ENCODE measurements around the gene DAW1. TPM values are rescaled to one million over a fixed set of nuclear protein-coding genes. Genes with fewer than 3 reads are reported as not detected.
"Not testable (repeated sequence)": the region's sequence is repeated elsewhere in the genome, so short reads cannot be mapped to it uniquely, and the experiment has no call there.

DAW1 gene
- total and polyA plus RNA-seq, 8 donors = 0.70 to 7.7 (median 3.0) TPM

GRCh38 chr2:227834916-227835650 lies 36.3 kb upstream of the DAW1 start:
- Histone ChIP-seq H3K9me3 (no peaks in the 10 kb centered on the region), H3K27ac (no peak overlapping the region)
- intact Hi-C loops (cut with DNase I) = no loop called here

GRCh38 chr2:227839339-227840129 lies 31.9 kb upstream of the DAW1 start:
- H3K36me3 ChIP-seq; H3K9me3 ChIP-seq; intact Hi-C loops (cut with DNase I); H3K4me3 ChIP-seq; ATAC-seq; DNase-seq; H3K4me1 ChIP-seq; H3K27me3 ChIP-seq; H3K27ac ChIP-seq: not testable (repeated sequence)

More at GRCh38 chr2:227834916-227835650, 36.3 kb upstream of the DAW1 start:
- DNase-seq (no peak), ATAC-seq (no peak)
- no peak for TF ChIP-seq CTCF (IDR thresholded peaks at IDR 0.05)
- Histone ChIP-seq H3K4me1 (peaks cover 0 to 3% of the 10 kb centered on the region in 2 donors), H3K4me3 (no peak overlapping the region), H3K36me3 (no peaks in the 10 kb centered on the region), H3K27me3 (no peaks in the 10 kb centered on the region)

- Histone ChIP-seq H3K9me3 (no peaks in the 10 kb centered on the region), H3K27me3 (no peaks in the 10 kb centered on the region), H3K36me3 (no peaks in the 10 kb centered on the region), H3K4me1 (no peaks in the 10 kb centered on the region), H3K4me3 (no peak overlapping the region), H3K27ac (no peak overlapping the region)
- ATAC-seq = no peak
- intact Hi-C loops (cut with DNase I) = no loop called here
- DNase-seq = no peak
- no peak for TF ChIP-seq CTCF (IDR thresholded peaks at IDR 0.05)
These were observed 24.6 kb upstream of the DAW1 start for GRCh38 chr2:227846831-227847230.

- Histone ChIP-seq H3K27ac (peak overlapping the region; percentile 5 to 26), H3K36me3 (no peaks in the 10 kb centered on the region), H3K4me1 (no peaks in the 10 kb centered on the region), H3K4me3 (no peak overlapping the region), H3K9me3 (no peaks in the 10 kb centered on the region), H3K27me3 (no peaks in the 10 kb centered on the region)
- ATAC-seq (peak; percentile 30), DNase-seq (no peak)
- no peak for TF ChIP-seq CTCF (IDR thresholded peaks at IDR 0.05)
- intact Hi-C loops (cut with DNase I) = no loop called here
These were observed 23.3 kb upstream of the DAW1 start for GRCh38 chr2:227848146-227848545.

GRCh38 chr2:227848586-227848985 lies 22.8 kb upstream of the DAW1 start:
- Histone ChIP-seq H3K9me3 (no peaks in the 10 kb centered on the region), H3K4me1 (no peaks in the 10 kb centered on the region), H3K36me3 (no peaks in the 10 kb centered on the region), H3K27me3 (no peaks in the 10 kb centered on the region), H3K27ac (peak overlapping the region; percentile 5 to 26), H3K4me3 (no peak overlapping the region)
- ATAC-seq (peak; percentile 56), DNase-seq (peak in 1 of 4 donors; percentile 76)
- intact Hi-C loops (cut with DNase I) = no loop called here
- no peak for TF ChIP-seq CTCF (IDR thresholded peaks at IDR 0.05)
